ENCODE results near the gene GRIN3A. TPM values are rescaled to one million over a fixed set of nuclear protein-coding genes. Genes with fewer than 3 reads are reported as not detected.

Gene GRIN3A
- total RNA-seq, 4 donors from 2014 or later = 0.27 to 0.48 (median 0.37) TPM; not detected in 1

DNA sequence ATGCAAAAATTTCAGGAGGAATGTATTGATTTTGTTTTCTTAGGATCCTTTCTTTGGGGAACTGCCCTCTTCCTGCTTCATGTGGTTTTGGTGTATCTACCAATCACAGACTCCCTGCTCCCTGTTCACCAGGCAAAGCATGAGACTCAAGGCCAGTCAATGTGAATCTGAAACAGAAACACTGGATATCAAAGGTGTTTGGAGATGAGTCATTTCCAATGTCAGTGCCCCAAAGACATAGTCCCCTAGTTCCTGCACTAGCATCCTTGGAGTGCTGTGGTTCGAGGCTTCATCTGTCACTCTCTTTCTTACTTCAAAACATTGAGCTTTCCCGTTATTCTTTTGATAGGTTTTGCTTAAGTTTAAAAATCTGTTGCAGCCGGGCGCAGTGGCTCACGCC is 151.8 kb downstream of the GRIN3A start:
- no peak for DNase-seq
- Histone ChIP-seq H3K27ac (no peak overlapping the region), H3K4me1 (peaks cover 0 to 5% (median 0%) of the 10 kb centered on the region in 4 donors), H3K36me3 (no peaks in the 10 kb centered on the region), H3K4me3 (no peak overlapping the region), H3K27me3 (no peaks in the 10 kb centered on the region), H3K9me3 (no peaks in the 10 kb centered on the region)
- intact Hi-C loops (cut with DNase I; ENCODE audit: low total_unique reads) (no loop called here), in situ Hi-C loops (cut with MboI; ENCODE audit: low pct_ligation_motif_present in 1 of 4, low pct_unique_long_range_greater_than_20kb in 1 of 4, low sequenced_read_pairs in 3 of 4) (no loop called here)
- TF ChIP-seq POLR2A (IDR thresholded peaks at IDR 0.05) = no peak
- TF ChIP-seq EP300 (IDR thresholded peaks at IDR 0.05; ENCODE audit: low read depth) = no peak
- TF ChIP-seq, protein P1, sequence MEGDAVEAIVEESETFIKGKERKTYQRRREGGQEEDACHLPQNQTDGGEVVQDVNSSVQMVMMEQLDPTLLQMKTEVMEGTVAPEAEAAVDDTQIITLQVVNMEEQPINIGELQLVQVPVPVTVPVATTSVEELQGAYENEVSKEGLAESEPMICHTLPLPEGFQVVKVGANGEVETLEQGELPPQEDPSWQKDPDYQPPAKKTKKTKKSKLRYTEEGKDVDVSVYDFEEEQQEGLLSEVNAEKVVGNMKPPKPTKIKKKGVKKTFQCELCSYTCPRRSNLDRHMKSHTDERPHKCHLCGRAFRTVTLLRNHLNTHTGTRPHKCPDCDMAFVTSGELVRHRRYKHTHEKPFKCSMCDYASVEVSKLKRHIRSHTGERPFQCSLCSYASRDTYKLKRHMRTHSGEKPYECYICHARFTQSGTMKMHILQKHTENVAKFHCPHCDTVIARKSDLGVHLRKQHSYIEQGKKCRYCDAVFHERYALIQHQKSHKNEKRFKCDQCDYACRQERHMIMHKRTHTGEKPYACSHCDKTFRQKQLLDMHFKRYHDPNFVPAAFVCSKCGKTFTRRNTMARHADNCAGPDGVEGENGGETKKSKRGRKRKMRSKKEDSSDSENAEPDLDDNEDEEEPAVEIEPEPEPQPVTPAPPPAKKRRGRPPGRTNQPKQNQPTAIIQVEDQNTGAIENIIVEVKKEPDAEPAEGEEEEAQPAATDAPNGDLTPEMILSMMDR (IDR thresholded peaks at IDR 0.05) = no peak
- TF ChIP-seq POLR2AphosphoS5 (IDR thresholded peaks at IDR 0.05) = no peak
- WGBS, 2 donors (ENCODE audit: low coverage in 1 of 2) = 82 to 100% methylated on average over 1 to 5 of the region's 5 CpGs

DNA sequence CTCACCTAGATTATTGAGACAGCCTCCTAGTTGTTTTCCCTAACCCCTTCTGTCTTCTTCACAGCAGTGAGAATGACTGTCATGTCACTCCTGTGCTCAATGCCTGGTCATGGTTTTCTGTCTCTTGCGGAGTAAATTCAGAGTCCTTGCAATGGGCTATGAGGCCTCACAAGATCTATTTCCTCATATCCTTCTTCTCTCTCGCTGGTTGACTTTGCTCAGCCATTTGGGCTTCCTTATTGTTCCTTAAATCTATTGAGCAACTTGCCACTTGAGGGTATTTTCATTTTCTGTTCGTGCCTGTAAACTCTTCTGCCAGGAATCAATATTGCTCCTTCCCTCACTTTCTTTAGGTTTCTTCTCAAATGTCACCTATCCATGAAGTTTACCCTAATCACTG is 152.7 kb downstream of the GRIN3A start:
- H3K9me3 ChIP-seq = no peaks in the 10 kb centered on the region
- H3K4me3 ChIP-seq = no peak overlapping the region
- WGBS, 2 donors (ENCODE audit: low coverage in 1 of 2) = 32 to 67% methylated on average over 3 of the region's 3 CpGs
- H3K27me3 ChIP-seq = no peaks in the 10 kb centered on the region
- H3K27ac ChIP-seq = peak overlapping the region in 2 of 4 donors; percentile 9 to 49
- H3K4me1 ChIP-seq = peaks cover 0 to 5% (median 0%) of the 10 kb centered on the region in 4 donors
- no peaks in the 10 kb centered on the region for H3K36me3 ChIP-seq
- no peak for TF ChIP-seq POLR2A (IDR thresholded peaks at IDR 0.05)
- no peak for TF ChIP-seq EP300 (IDR thresholded peaks at IDR 0.05; ENCODE audit: low read depth)
- TF ChIP-seq, protein P1 (IDR thresholded peaks at IDR 0.05) = no peak
- in situ Hi-C loops (cut with MboI; ENCODE audit: low pct_ligation_motif_present in 1 of 4, low pct_unique_long_range_greater_than_20kb in 1 of 4, low sequenced_read_pairs in 3 of 4) = no loop called here
- intact Hi-C loops (cut with DNase I; ENCODE audit: low total_unique reads) = no loop called here
- no peak for DNase-seq

DNA sequence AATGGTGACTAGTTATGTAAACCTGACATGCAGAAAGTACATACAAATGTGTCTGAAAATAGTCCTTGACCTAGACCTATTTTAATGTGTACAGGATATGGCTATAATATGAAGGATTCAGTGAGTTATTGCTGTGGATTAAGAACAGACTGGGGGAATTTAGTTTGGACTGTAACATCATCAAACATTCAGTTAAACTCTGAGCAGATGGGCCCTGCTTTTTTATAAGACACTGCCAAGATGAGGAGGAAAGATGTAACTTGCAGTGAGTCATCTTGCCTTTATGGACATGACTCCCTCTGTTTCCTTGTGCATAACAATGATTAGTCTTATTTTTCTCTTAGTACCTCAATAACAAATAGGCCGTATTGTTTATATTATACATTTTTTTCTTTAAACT is 155.9 kb downstream of the GRIN3A start:
- 23 to 63% methylated on average over 1 of the region's 1 CpG for WGBS, 2 donors (ENCODE audit: low coverage in 1 of 2)
- peak overlapping the region in 1 of 4 donors; percentile 2 for H3K27ac ChIP-seq
- DNase-seq = no peak
- in situ Hi-C loops (cut with MboI; ENCODE audit: low pct_ligation_motif_present in 1 of 4, low pct_unique_long_range_greater_than_20kb in 1 of 4, low sequenced_read_pairs in 3 of 4) = no loop called here
- H3K4me3 ChIP-seq = no peak overlapping the region
- H3K4me1 ChIP-seq = peaks cover 0 to 5% (median 0%) of the 10 kb centered on the region in 4 donors
- intact Hi-C loops (cut with DNase I; ENCODE audit: low total_unique reads) = no loop called here
- H3K9me3 ChIP-seq = no peaks in the 10 kb centered on the region
- no peaks in the 10 kb centered on the region for H3K27me3 ChIP-seq
- TF ChIP-seq, protein P1 (IDR thresholded peaks at IDR 0.05) = no peak
- TF ChIP-seq EP300 (IDR thresholded peaks at IDR 0.05; ENCODE audit: low read depth) = no peak
- no peak for TF ChIP-seq POLR2A (IDR thresholded peaks at IDR 0.05)
- no peak for TF ChIP-seq POLR2AphosphoS5 (IDR thresholded peaks at IDR 0.05)
- H3K36me3 ChIP-seq = no peaks in the 10 kb centered on the region

DNA sequence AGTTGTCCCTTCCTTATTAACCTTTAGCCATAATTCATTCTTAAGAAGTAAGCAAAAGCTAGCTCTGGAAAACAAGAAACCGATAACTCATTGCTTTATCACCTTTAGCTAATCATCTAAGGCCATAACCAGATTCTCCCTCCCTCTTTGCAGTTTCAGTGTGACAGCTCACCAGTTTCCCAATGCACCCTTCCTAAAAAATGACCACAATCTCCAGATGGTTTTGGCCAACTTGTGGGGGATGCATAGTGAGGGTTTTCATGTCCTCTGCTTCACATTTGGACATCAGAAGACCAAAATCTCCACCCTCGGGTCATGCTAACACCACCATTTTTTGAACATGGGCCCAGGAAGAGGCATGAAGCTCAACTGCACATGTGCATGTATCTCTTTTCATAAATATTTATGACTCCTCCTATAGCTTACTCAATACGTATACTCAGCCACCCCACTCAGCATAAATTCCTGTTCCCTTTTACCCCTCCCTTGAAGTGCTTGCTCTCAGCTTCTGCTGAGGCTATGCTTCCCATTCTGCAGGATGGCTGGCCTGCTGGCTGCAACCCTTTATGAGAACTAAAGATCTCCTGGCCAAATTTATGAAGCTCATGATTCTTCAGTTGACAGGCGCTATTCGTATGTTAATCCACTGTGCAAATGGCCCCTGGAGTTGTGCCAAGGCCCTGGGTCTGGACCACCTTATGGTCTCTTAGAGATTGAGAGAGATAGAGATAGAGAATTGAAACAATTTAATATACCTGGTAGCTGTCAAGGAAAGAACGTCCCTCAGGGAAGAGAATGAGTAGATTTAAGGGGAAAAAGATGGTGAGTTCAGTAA is 158.5 kb downstream of the GRIN3A start:
- H3K9me3 ChIP-seq = no peaks in the 10 kb centered on the region
- no peaks in the 10 kb centered on the region for H3K36me3 ChIP-seq
- 78 to 81% methylated on average over 5 to 6 of the region's 6 CpGs for WGBS, 2 donors (ENCODE audit: low coverage in 1 of 2)
- TF ChIP-seq POLR2A (IDR thresholded peaks at IDR 0.05) (no peak), EP300 (IDR thresholded peaks at IDR 0.05; ENCODE audit: low read depth) (no peak), POLR2AphosphoS5 (IDR thresholded peaks at IDR 0.05) (no peak)
- TF ChIP-seq, protein P1 (IDR thresholded peaks at IDR 0.05) = no peak
- in situ Hi-C loops (cut with MboI; ENCODE audit: low pct_ligation_motif_present in 1 of 4, low pct_unique_long_range_greater_than_20kb in 1 of 4, low sequenced_read_pairs in 3 of 4) = no loop called here
- no peak for DNase-seq
- no peaks in the 10 kb centered on the region for H3K27me3 ChIP-seq
- no peak overlapping the region for H3K4me3 ChIP-seq
- intact Hi-C loops (cut with DNase I; ENCODE audit: low total_unique reads) = no loop called here
- H3K27ac ChIP-seq = no peak overlapping the region
- no peaks in the 10 kb centered on the region for H3K4me1 ChIP-seq

Measured in transverse colon (tissue), 4 donors.